ENCODE results near the gene CHI3L1. TPM values are rescaled to one million over a fixed set of nuclear protein-coding genes. Genes with fewer than 3 reads are reported as not detected.

The CHI3L1 gene
- total RNA-seq, 1 experiment from 2014 or later: 0.75 TPM

- BruUV-seq (replicated peaks): no TSS peak
- no peak for TF ChIP-seq CTCF (IDR thresholded peaks at IDR 0.05; ENCODE audit: unreplicated experiment)
- H3K9me3 Mint-ChIP-seq (ENCODE audit: unreplicated experiment): no peaks in the 10 kb centered on the region
- no peak for DNase-seq (ENCODE audit: unreplicated experiment)
- H3K36me3 Mint-ChIP-seq (ENCODE audit: insufficient read depth, unreplicated experiment): no peaks in the 10 kb centered on the region
- no peak overlapping the region for H3K27ac Mint-ChIP-seq (ENCODE audit: low read depth, unreplicated experiment)
- intact Hi-C loops (cut with micrococcal nuclease): no loop called here
- no peak overlapping the region for H3K4me3 Mint-ChIP-seq (ENCODE audit: unreplicated experiment)
- H3K27me3 Mint-ChIP-seq (ENCODE audit: insufficient read depth, unreplicated experiment): no peaks in the 10 kb centered on the region
- POLR2A ChIA-PET: interaction anchor here (1.7 kb wide), 1 partner anchor 9 kb away, joined by 3 read pairs; no protein-coding TSS in a partner anchor
- H3K4me1 Mint-ChIP-seq (ENCODE audit: insufficient read depth, unreplicated experiment): peaks cover 3% of the 10 kb centered on the region
- CTCF ChIA-PET: interaction anchor here (0.6 to 4.1 kb wide), 9 partner anchors 8 to 332 kb away, joined by 3 to 15 read pairs (median 4); no protein-coding TSS in a partner anchor
Measured at GRCh38 chr1:203140743-203141520, 45.6 kb downstream of the CHI3L1 start.

GRCh38 chr1:203139976-203140475, 46.5 kb downstream of the CHI3L1 start:
- H3K27ac Mint-ChIP-seq (ENCODE audit: low read depth, unreplicated experiment): no peak overlapping the region
- TF ChIP-seq CTCF (IDR thresholded peaks at IDR 0.05; ENCODE audit: unreplicated experiment): no peak
- ChIA-PET CTCF (interaction anchor here (0.5 to 2.7 kb wide), 5 partner anchors 8 to 100 kb away, joined by 3 to 12 read pairs (median 4); no protein-coding TSS in a partner anchor), POLR2A (no interaction called here)
- no TSS peak for BruUV-seq (replicated peaks)
- no peak for DNase-seq (ENCODE audit: unreplicated experiment)
- intact Hi-C loops (cut with micrococcal nuclease): no loop called here
- H3K9me3 Mint-ChIP-seq (ENCODE audit: unreplicated experiment): no peaks in the 10 kb centered on the region
- no peaks in the 10 kb centered on the region for H3K27me3 Mint-ChIP-seq (ENCODE audit: insufficient read depth, unreplicated experiment)
- peaks cover 6% of the 10 kb centered on the region for H3K4me1 Mint-ChIP-seq (ENCODE audit: insufficient read depth, unreplicated experiment)
- H3K36me3 Mint-ChIP-seq (ENCODE audit: insufficient read depth, unreplicated experiment): no peaks in the 10 kb centered on the region
- H3K4me3 Mint-ChIP-seq (ENCODE audit: unreplicated experiment): no peak overlapping the region

- Mint-ChIP-seq H3K27me3 (ENCODE audit: insufficient read depth, unreplicated experiment) (no peaks in the 10 kb centered on the region), H3K9me3 (ENCODE audit: unreplicated experiment) (no peaks in the 10 kb centered on the region), H3K27ac (ENCODE audit: low read depth, unreplicated experiment) (no peak overlapping the region), H3K4me1 (ENCODE audit: insufficient read depth, unreplicated experiment) (peaks cover 13% of the 10 kb centered on the region), H3K36me3 (ENCODE audit: insufficient read depth, unreplicated experiment) (no peaks in the 10 kb centered on the region), H3K4me3 (ENCODE audit: unreplicated experiment) (no peak overlapping the region)
- DNase-seq (ENCODE audit: unreplicated experiment): no peak
- POLR2A ChIA-PET: interaction anchor here (0.7 to 1.0 kb wide), 3 partner anchors 10 to 813 kb away, joined by 3 read pairs; no protein-coding TSS in a partner anchor
- intact Hi-C loops (cut with micrococcal nuclease): no loop called here
- no TSS peak for BruUV-seq (replicated peaks)
- CTCF ChIA-PET: interaction anchor here (0.5 to 2.7 kb wide), 6 partner anchors 10 to 1257 kb away, joined by 3 to 12 read pairs (median 4); no protein-coding TSS in a partner anchor
- TF ChIP-seq CTCF (IDR thresholded peaks at IDR 0.05; ENCODE audit: unreplicated experiment): no peak
Measured at GRCh38 chr1:203138066-203138465, 48.4 kb downstream of the CHI3L1 start.

GRCh38 chr1:203137324-203137723, 49.2 kb downstream of the CHI3L1 start:
- no peaks in the 10 kb centered on the region for H3K9me3 Mint-ChIP-seq (ENCODE audit: unreplicated experiment)
- H3K4me3 Mint-ChIP-seq (ENCODE audit: unreplicated experiment): no peak overlapping the region
- H3K27ac Mint-ChIP-seq (ENCODE audit: low read depth, unreplicated experiment): no peak overlapping the region
- intact Hi-C loops (cut with micrococcal nuclease): no loop called here
- no peak for TF ChIP-seq CTCF (IDR thresholded peaks at IDR 0.05; ENCODE audit: unreplicated experiment)
- no TSS peak for BruUV-seq (replicated peaks)
- ChIA-PET POLR2A (interaction anchor here (0.7 to 1.0 kb wide), 3 partner anchors 9 to 813 kb away, joined by 3 read pairs; no protein-coding TSS in a partner anchor), CTCF (interaction anchor here (0.6 to 2.7 kb wide), 2 partner anchors 10 to 1256 kb away, joined by 3 to 12 read pairs; no protein-coding TSS in a partner anchor)
- DNase-seq (ENCODE audit: unreplicated experiment): no peak
- peaks cover 13% of the 10 kb centered on the region for H3K4me1 Mint-ChIP-seq (ENCODE audit: insufficient read depth, unreplicated experiment)
- H3K27me3 Mint-ChIP-seq (ENCODE audit: insufficient read depth, unreplicated experiment): no peaks in the 10 kb centered on the region
- H3K36me3 Mint-ChIP-seq (ENCODE audit: insufficient read depth, unreplicated experiment): no peaks in the 10 kb centered on the region

Data from MCF 10A (cell line).